HUES6 (cell line): Measurements from ENCODE around the gene EFCAB9.

Experiments
- H3K27ac ChIP-seq: 2 replicates; pipeline ENCODE4 v1.7.0; 2013; ENCODE audit warnings: low read depth, mild to moderate bottlenecking, low read length, inconsistent platforms
- H3K27me3 ChIP-seq: 2 replicates; pipeline ENCODE4 v1.6.1; 2013; ENCODE audit warnings: low read length; ENCODE audit not compliant: control insufficient read depth, insufficient read depth
- H3K36me3 ChIP-seq: 2 replicates; pipeline ENCODE4 v1.6.1; 2013; ENCODE audit warnings: low read length; ENCODE audit not compliant: control insufficient read depth, insufficient read depth
- H3K4me1 ChIP-seq: 2 replicates; pipeline ENCODE4 v1.6.1; 2013; ENCODE audit warnings: low read length; ENCODE audit not compliant: control insufficient read depth, insufficient read depth
- H3K4me3 ChIP-seq: 2 replicates; pipeline ENCODE4 v1.5.1; 2013; ENCODE audit warnings: low read depth, low read length
- H3K9ac ChIP-seq: one replicate; pipeline ENCODE4 v1.6.1; 2013; ENCODE audit warnings: mild to moderate bottlenecking, low read length
- H3K9me3 ChIP-seq: 2 replicates; pipeline ENCODE4 v1.6.1; 2013; ENCODE audit warnings: low read depth, low read length; ENCODE audit not compliant: control insufficient read depth, insufficient read depth

Gene EFCAB9

DNA sequence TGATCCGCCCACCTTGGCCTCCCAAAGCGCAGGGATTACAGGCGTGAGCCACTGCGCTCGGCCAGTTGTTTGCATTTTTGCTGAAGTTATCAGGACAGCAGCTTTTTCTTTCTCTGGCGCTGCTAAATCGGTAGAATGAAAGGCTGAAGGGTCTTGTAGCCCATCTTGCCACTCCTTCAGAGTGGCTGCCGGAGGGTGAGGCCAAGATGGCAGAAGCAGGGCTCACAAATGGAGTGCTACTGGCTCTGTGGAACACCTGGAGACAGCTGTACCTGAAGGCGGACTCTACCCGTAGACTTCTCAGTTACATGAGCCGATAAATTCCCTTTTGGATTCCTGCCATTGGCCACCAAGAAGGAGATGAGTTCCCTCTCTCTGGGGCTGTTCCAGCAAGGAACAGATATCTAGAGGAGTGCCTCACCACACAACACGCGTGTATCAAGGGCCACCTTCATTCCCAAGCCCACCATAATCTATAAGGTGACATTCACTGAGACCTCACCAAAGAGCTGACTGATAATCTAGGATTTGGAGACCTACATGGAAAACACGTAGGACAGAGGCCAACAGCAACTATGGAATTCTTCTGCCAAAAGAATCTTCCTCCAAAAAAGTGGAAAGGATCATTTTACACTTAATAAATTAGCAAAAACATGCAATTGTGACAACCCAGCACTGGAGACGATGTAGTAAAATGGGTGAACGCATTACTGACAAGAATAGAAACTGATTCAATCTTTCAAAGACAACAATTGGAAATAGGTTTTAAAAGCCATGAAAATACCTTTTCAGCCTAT lies 27.7 kb upstream of the EFCAB9 start:
- H3K27me3 ChIP-seq = no peaks in the 10 kb centered on the region
- H3K27ac ChIP-seq = no peak overlapping the region
- H3K36me3 ChIP-seq = no peaks in the 10 kb centered on the region
- no peak overlapping the region for H3K9ac ChIP-seq
- no peaks in the 10 kb centered on the region for H3K9me3 ChIP-seq
- H3K4me1 ChIP-seq = peaks cover 15% of the 10 kb centered on the region; the same call in 1 of the 2 replicates
- H3K4me3 ChIP-seq = no peak overlapping the region

DNA sequence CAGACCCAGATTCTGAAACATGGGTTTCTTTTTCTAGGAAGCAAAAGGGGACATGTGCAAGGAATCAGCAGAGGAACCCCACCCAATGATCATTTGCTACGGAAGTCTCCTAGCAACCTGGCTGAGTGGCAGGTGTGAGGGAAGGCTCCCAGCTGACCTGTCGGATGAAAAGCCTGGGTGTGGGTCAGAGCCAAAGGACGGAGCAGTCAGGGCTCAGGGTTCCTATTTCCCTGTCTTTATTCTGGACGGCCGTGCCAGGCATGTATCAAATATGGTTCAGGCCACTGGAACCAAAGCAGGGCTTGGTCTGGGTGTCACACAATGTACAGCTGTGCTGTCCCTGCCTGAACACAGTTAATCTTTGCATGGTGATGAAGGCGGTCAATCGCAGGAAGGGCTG lies 26.1 kb upstream of the EFCAB9 start:
- Histone ChIP-seq H3K36me3 (no peaks in the 10 kb centered on the region), H3K9me3 (no peaks in the 10 kb centered on the region), H3K27me3 (no peaks in the 10 kb centered on the region), H3K4me3 (no peak overlapping the region), H3K27ac (no peak overlapping the region), H3K9ac (no peak overlapping the region), H3K4me1 (peaks cover 15% of the 10 kb centered on the region; the same call in 1 of the 2 replicates)

DNA sequence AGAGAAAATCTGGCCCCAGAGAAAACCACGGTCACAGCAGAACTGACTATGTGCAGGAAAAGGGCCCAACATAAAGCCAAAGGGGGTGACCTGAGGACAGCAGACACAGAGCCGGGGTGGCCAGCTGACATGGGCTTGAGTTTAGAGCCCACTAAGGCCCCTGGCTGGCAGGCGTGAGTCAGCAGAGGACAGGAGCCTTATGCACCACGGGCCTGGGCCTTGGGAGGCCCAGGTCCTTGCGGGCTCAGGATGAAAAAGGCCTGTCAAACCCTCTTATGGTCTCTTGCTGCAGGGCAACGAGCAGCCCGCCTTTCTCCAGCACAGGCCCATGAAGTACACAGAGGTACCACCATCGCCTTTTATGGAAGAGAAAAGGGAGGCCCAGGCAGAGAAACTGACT lies 25.7 kb upstream of the EFCAB9 start:
- Histone ChIP-seq H3K27me3 (no peaks in the 10 kb centered on the region), H3K4me1 (peaks cover 17% of the 10 kb centered on the region; the same call in 1 of the 2 replicates), H3K4me3 (no peak overlapping the region), H3K9ac (no peak overlapping the region), H3K36me3 (no peaks in the 10 kb centered on the region), H3K9me3 (no peaks in the 10 kb centered on the region), H3K27ac (no peak overlapping the region)

DNA sequence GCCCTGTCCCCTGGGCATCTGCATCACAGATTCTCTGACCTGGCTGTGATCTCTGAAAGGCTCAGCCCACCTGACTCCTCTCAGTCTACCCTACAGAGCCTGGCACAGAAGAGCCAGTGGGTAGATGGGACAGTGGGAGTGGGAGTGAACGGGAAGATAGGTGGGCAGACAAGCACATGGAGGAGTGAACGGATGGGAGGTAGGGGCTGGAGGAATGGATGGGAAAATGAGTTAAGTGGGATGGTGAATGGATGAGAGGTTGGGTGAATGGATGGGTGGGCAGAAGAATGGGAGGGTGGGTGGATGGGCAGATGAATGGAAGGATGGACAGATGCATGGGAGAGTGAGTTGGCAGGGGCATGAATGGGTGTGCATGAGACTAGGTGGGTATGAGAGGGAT lies 24.8 kb upstream of the EFCAB9 start:
- no peak overlapping the region for H3K9ac ChIP-seq
- no peak overlapping the region for H3K27ac ChIP-seq
- no peaks in the 10 kb centered on the region for H3K36me3 ChIP-seq
- no peaks in the 10 kb centered on the region for H3K27me3 ChIP-seq
- peaks cover 19% of the 10 kb centered on the region; the same call in 1 of the 2 replicates for H3K4me1 ChIP-seq
- H3K4me3 ChIP-seq = no peak overlapping the region
- no peaks in the 10 kb centered on the region for H3K9me3 ChIP-seq

DNA sequence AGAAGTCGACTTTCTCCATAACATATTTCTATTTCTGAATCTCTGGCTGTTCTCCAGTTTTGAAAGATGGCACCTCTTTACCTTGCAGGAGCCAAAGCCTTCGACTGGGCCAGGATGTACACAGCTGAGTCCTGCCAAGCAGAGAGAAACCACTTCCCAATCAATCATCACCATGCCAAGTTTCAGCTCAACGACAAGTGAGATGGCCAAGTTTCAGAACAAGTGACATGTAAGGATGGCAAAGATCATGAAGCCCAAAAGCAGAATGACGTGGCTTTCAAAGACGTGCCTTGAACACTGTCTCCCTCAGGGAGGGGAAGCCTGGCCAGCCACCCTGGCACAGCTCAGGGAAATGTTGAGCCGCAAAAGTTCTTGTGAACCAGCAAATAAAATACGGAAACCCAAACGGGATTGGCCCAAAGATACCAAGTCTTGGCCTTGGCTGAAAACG lies 23.7 kb upstream of the EFCAB9 start:
- Histone ChIP-seq H3K27me3 (no peaks in the 10 kb centered on the region), H3K9ac (no peak overlapping the region), H3K4me3 (no peak overlapping the region), H3K36me3 (no peaks in the 10 kb centered on the region), H3K9me3 (no peaks in the 10 kb centered on the region), H3K4me1 (peaks cover 18% of the 10 kb centered on the region), H3K27ac (no peak overlapping the region)

DNA sequence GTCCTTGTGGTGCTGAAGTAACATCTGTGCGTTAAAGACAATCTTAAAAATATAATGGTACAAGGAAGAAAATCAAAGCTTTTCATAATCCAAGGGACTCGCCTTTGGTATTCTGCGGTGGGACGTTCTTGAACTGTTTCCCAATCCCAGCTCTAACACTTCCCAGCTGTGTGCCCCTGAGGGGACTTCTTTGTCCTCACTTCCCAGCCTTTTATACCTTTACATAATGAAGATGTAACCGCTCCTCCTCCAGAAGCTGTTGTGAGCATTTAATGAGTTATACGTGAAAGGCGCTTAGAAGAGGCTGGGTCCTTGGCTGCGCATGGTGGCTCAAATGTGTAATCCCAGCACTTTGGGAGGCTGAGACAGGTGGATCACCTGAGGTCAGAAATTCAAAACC lies 22.9 kb upstream of the EFCAB9 start:
- no peaks in the 10 kb centered on the region for H3K27me3 ChIP-seq
- H3K36me3 ChIP-seq = no peaks in the 10 kb centered on the region
- H3K4me1 ChIP-seq = peaks cover 25% of the 10 kb centered on the region
- H3K27ac ChIP-seq = no peak overlapping the region
- H3K9me3 ChIP-seq = no peaks in the 10 kb centered on the region
- no peak overlapping the region for H3K9ac ChIP-seq
- H3K4me3 ChIP-seq = no peak overlapping the region

- Histone ChIP-seq H3K27ac (no peak overlapping the region), H3K4me3 (no peak overlapping the region), H3K27me3 (no peaks in the 10 kb centered on the region), H3K36me3 (no peaks in the 10 kb centered on the region), H3K9ac (no peak overlapping the region), H3K9me3 (no peaks in the 10 kb centered on the region), H3K4me1 (peaks cover 29% of the 10 kb centered on the region)
These were observed 20.9 kb upstream of the EFCAB9 start for GRCh38 chr5:172172912-172173563.

DNA sequence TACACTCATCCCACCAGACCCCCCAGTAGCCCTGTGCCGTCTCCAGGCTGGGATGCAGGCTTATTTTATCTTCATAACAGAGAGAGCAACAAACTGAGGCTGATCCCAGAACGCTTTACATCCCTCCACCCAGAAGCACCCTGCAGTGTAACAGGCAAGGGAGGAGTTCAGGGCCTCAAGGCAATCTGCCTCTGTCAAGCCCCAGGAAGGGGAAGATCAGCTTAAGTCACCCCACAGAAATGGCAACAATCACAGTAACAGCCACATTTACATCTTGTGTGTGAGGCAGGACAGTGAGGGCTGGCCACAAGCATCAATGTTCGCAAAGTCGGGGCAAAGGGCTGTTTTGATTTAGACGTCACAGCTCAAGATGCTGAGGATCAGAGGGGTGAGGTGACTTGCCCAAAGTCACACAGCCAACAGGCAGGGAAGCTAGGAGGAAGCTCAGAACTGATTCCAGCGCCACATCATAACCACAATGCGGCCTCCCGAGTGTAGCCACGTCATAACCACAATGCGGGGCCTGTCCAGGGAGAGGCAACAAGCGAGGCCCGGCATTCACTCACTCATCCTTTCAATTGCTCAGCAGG lies 20.3 kb upstream of the EFCAB9 start:
- no peaks in the 10 kb centered on the region for H3K36me3 ChIP-seq
- H3K4me1 ChIP-seq = peaks cover 32% of the 10 kb centered on the region
- no peak overlapping the region for H3K4me3 ChIP-seq
- no peaks in the 10 kb centered on the region for H3K27me3 ChIP-seq
- H3K27ac ChIP-seq = no peak overlapping the region
- H3K9ac ChIP-seq = no peak overlapping the region
- H3K9me3 ChIP-seq = no peaks in the 10 kb centered on the region

GRCh38 chr5:172175263-172175719 lies 18.7 kb upstream of the EFCAB9 start:
- H3K4me3 ChIP-seq = no peak overlapping the region
- H3K4me1 ChIP-seq = peaks cover 42% of the 10 kb centered on the region
- H3K36me3 ChIP-seq = no peaks in the 10 kb centered on the region
- no peaks in the 10 kb centered on the region for H3K9me3 ChIP-seq
- no peak overlapping the region for H3K27ac ChIP-seq
- H3K9ac ChIP-seq = no peak overlapping the region
- no peaks in the 10 kb centered on the region for H3K27me3 ChIP-seq

DNA sequence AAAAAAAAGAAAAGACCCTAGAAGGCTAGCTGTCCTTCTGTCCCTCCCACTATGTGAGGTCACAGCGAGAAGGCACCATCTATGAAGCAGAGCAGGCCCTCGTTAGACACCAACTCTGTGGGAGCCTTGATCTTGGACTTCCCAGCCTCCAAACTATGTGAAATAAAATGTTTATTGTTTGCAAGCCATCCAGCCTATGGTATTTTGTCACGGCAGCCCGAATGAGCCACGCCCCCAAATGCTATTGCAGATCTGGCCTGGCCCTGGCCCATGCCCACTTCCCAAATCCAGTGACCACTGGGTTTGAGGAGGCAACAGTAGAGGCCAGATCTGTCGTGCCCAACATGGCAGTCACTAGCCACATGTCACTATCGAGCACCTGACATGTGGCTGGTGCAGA lies 16.8 kb upstream of the EFCAB9 start:
- peaks cover 42% of the 10 kb centered on the region for H3K4me1 ChIP-seq

More for the DNA sequence above, 16.8 kb upstream of the EFCAB9 start:
- H3K9me3 ChIP-seq = no peaks in the 10 kb centered on the region
- no peaks in the 10 kb centered on the region for H3K36me3 ChIP-seq
- no peak overlapping the region for H3K27ac ChIP-seq
- no peak overlapping the region for H3K4me3 ChIP-seq
- no peaks in the 10 kb centered on the region for H3K27me3 ChIP-seq
- H3K9ac ChIP-seq = no peak overlapping the region
